ENCODE data around the gene ADAMTS14.

The ADAMTS14 gene

GRCh38 chr10:70782086-70782745 is 109.9 kb downstream of the ADAMTS14 start:
- no peak overlapping the region for H3K9ac ChIP-seq (ENCODE audit: low read depth, low read length)
- TF ChIP-seq CTCF (IDR thresholded peaks at IDR 0.05; ENCODE audit: borderline replicate concordance, extremely low read depth, low read length, poor library complexity, severe bottlenecking) (no peak), EZH2 (IDR thresholded peaks at IDR 0.05; ENCODE audit: borderline replicate concordance, low read depth, low read length, severe bottlenecking) (no peak)
- no peaks in the 10 kb centered on the region for H4K20me1 ChIP-seq (ENCODE audit: insufficient read depth, low read length)
- no peak overlapping the region for H3K4me2 ChIP-seq (ENCODE audit: insufficient read depth, low read length)
- no peak overlapping the region for H3K27ac ChIP-seq (ENCODE audit: low read length)
- H2AFZ ChIP-seq (ENCODE audit: low read depth, low read length) = no peak overlapping the region
- H3K4me1 ChIP-seq (ENCODE audit: insufficient read depth, low read length) = peaks cover 5% of the 10 kb centered on the region; the same call in 1 of the 2 replicates
- no peak overlapping the region for H3K4me3 ChIP-seq (ENCODE audit: low read depth in 1 of 2, low read length in 2 of 2)
- H3K36me3 ChIP-seq (ENCODE audit: insufficient read depth, low read length) = no peaks in the 10 kb centered on the region
- H3K79me2 ChIP-seq (ENCODE audit: insufficient read depth, low read length) = no peaks in the 10 kb centered on the region
- no peaks in the 10 kb centered on the region for H3K9me3 ChIP-seq (ENCODE audit: insufficient read depth, low read length, severe bottlenecking)
- H3K27me3 ChIP-seq (ENCODE audit: insufficient read depth, low read length, poor library complexity) = no peaks in the 10 kb centered on the region
- no peak for DNase-seq
- no peak for ATAC-seq (ENCODE audit: insufficient read depth, low read depth)

GRCh38 chr10:70782746-70783680 is 110.7 kb downstream of the ADAMTS14 start:
- TF ChIP-seq CTCF (IDR thresholded peaks at IDR 0.05; ENCODE audit: borderline replicate concordance, extremely low read depth, low read length, poor library complexity, severe bottlenecking) (no peak), EZH2 (IDR thresholded peaks at IDR 0.05; ENCODE audit: borderline replicate concordance, low read depth, low read length, severe bottlenecking) (no peak)
- no peak overlapping the region for H3K9ac ChIP-seq (ENCODE audit: low read depth, low read length)
- H3K27me3 ChIP-seq (ENCODE audit: insufficient read depth, low read length, poor library complexity) = no peaks in the 10 kb centered on the region
- no peak overlapping the region for H3K4me2 ChIP-seq (ENCODE audit: insufficient read depth, low read length)
- no peaks in the 10 kb centered on the region for H3K36me3 ChIP-seq (ENCODE audit: insufficient read depth, low read length)
- H3K9me3 ChIP-seq (ENCODE audit: insufficient read depth, low read length, severe bottlenecking) = no peaks in the 10 kb centered on the region
- ATAC-seq (ENCODE audit: insufficient read depth, low read depth) = no peak
- DNase-seq = no peak
- no peaks in the 10 kb centered on the region for H4K20me1 ChIP-seq (ENCODE audit: insufficient read depth, low read length)
- H3K27ac ChIP-seq (ENCODE audit: low read length) = no peak overlapping the region
- H2AFZ ChIP-seq (ENCODE audit: low read depth, low read length) = no peak overlapping the region
- H3K79me2 ChIP-seq (ENCODE audit: insufficient read depth, low read length) = no peaks in the 10 kb centered on the region
- H3K4me3 ChIP-seq (ENCODE audit: low read depth in 1 of 2, low read length in 2 of 2) = no peak overlapping the region
- peaks cover 5% of the 10 kb centered on the region; the same call in 1 of the 2 replicates for H3K4me1 ChIP-seq (ENCODE audit: insufficient read depth, low read length)

GRCh38 chr10:70784016-70784415 is 111.7 kb downstream of the ADAMTS14 start:
- ATAC-seq (ENCODE audit: insufficient read depth, low read depth) = no peak
- H3K4me2 ChIP-seq (ENCODE audit: insufficient read depth, low read length) = no peak overlapping the region
- TF ChIP-seq CTCF (IDR thresholded peaks at IDR 0.05; ENCODE audit: borderline replicate concordance, extremely low read depth, low read length, poor library complexity, severe bottlenecking) (no peak), EZH2 (IDR thresholded peaks at IDR 0.05; ENCODE audit: borderline replicate concordance, low read depth, low read length, severe bottlenecking) (no peak)

More at GRCh38 chr10:70784016-70784415, 111.7 kb downstream of the ADAMTS14 start:
- Histone ChIP-seq H3K4me3 (ENCODE audit: low read depth in 1 of 2, low read length in 2 of 2) (no peak overlapping the region), H2AFZ (ENCODE audit: low read depth, low read length) (no peak overlapping the region), H3K4me1 (ENCODE audit: insufficient read depth, low read length) (peaks cover 5% of the 10 kb centered on the region; the same call in 1 of the 2 replicates), H4K20me1 (ENCODE audit: insufficient read depth, low read length) (no peaks in the 10 kb centered on the region), H3K27ac (ENCODE audit: low read length) (no peak overlapping the region), H3K9ac (ENCODE audit: low read depth, low read length) (no peak overlapping the region), H3K9me3 (ENCODE audit: insufficient read depth, low read length, severe bottlenecking) (no peaks in the 10 kb centered on the region), H3K27me3 (ENCODE audit: insufficient read depth, low read length, poor library complexity) (peaks cover 4% of the 10 kb centered on the region), H3K36me3 (ENCODE audit: insufficient read depth, low read length) (no peaks in the 10 kb centered on the region), H3K79me2 (ENCODE audit: insufficient read depth, low read length) (no peaks in the 10 kb centered on the region)
- no peak for DNase-seq
